Aorta (tissue), 5 donors: ENCODE data around the gene ACSL1. TPM values are rescaled to one million over a fixed set of nuclear protein-coding genes. Genes with fewer than 3 reads are reported as not detected.

ENCODE experiments used
- ATAC-seq: fragments of 200-7000 bp; cut with Tn5 transposase; one replicate; pipeline ENCODE4 v1.9.1; 2022; ENCODE audit warnings: moderate library complexity; ENCODE audit not compliant: low FRiP score
- DNase-seq, 2 donors: peaks; one replicate each; pipeline ENCODE4 v3.0.0-alpha.2; 2020
- H3K27ac ChIP-seq, 2 donors: one replicate each; pipeline ENCODE4 v1.5.1; 2013; ENCODE audit warnings: low read length in 2 of 2, mild to moderate bottlenecking in 2 of 2, moderate library complexity in 2 of 2, control low read depth in 1 of 2, inconsistent platforms in 1 of 2, low read depth in 1 of 2
- H3K27me3 ChIP-seq, 2 donors: one replicate each; pipeline ENCODE4 v1.6.1; 2013; ENCODE audit warnings: control low read depth in 1 of 2, low read length in 1 of 2, mild to moderate bottlenecking in 1 of 2, moderate library complexity in 1 of 2; ENCODE audit not compliant: insufficient read depth in 2 of 2, control insufficient read depth in 1 of 2
- H3K36me3 ChIP-seq, 2 donors: one replicate each; pipeline ENCODE4 v1.6.1; 2013; ENCODE audit warnings: control low read depth in 1 of 2, low read length in 1 of 2, mild to moderate bottlenecking in 1 of 2; ENCODE audit not compliant: insufficient read depth in 2 of 2, control insufficient read depth in 1 of 2
- H3K4me1 ChIP-seq, 2 donors: one replicate each; pipeline ENCODE4 v1.6.1; 2013; ENCODE audit warnings: low read length in 2 of 2, control low read depth in 1 of 2, mild to moderate bottlenecking in 1 of 2, moderate library complexity in 1 of 2; ENCODE audit not compliant: insufficient read depth in 2 of 2, control insufficient read depth in 1 of 2
- H3K4me3 ChIP-seq, 2 donors: one replicate each; pipeline ENCODE4 v1.5.1; 2013; ENCODE audit warnings: low read length in 2 of 2, control low read depth in 1 of 2, mild to moderate bottlenecking in 1 of 2
- H3K9me3 ChIP-seq: one replicate; pipeline ENCODE4 v1.6.1; 2013; ENCODE audit warnings: mild to moderate bottlenecking, low read length; ENCODE audit not compliant: control insufficient read depth
- WGBS, 2 donors: extraction: QIAGEN DNeasy Blood & Tissue Kit; methylation state at CpG; one replicate each; pipeline ENCODE4 v1.1.7; 2013; 5-methylcytosine and 5-hydroxymethylcytosine counted together
- intact Hi-C, 2 donors: fragments of 100-400 bp; cut with DNase I; formaldehyde crosslinking; loops; one replicate each; pipeline versions ENCODE4 v1.14.2 to v1.15.0; 2022
- polyA plus RNA-seq, 2 donors: library from polyadenylated mRNA; stranded (reverse); fragments of 200-250 nt; gene quantifications; one replicate each; pipeline ENCODE4 v1.2.3, GENCODE V29; 2013
- total RNA-seq, 2 donors: library from RNA; stranded (reverse); fragmentation: NEBNext Ultra II Directional; extraction: Animal tissue kit (Norgen Biotek cat#: 25700); gene quantifications; one replicate each; pipeline ENCODE4 v1.2.1, GENCODE V29; 2021
- donor health status: healthy with polysubstance abuse.
- donor health status: Bipolar disorder and iron deficiency.
- donor health status: DM: no; HTN: no; CAD: no.
- donor health status: DM: no; HTN: no; CAD: no.
- donor health status: DM: yes; HTN: yes; CAD: no.

ACSL1 gene
- total and polyA plus RNA-seq, 4 donors, result 20.3 to 97.8 (median 55.5) TPM

GRCh38 chr4:184811526-184812198 is 14.1 kb downstream of the ACSL1 start:
- Histone ChIP-seq H3K4me3 (no peak overlapping the region), H3K36me3 (no peaks in the 10 kb centered on the region), H3K4me1 (peaks cover 0 to 8% of the 10 kb centered on the region in 2 donors), H3K27me3 (no peaks in the 10 kb centered on the region), H3K27ac (no peak overlapping the region), H3K9me3 (no peaks in the 10 kb centered on the region)
- WGBS, 2 donors, result 96 to 97% methylated on average over 8 of the region's 8 CpGs
- DNase-seq, result no peak
- no peak for ATAC-seq
- intact Hi-C loops, result no loop called here

GRCh38 chr4:184810720-184811119 is 15.0 kb downstream of the ACSL1 start:
- intact Hi-C loops, result no loop called here
- ATAC-seq, result no peak
- Histone ChIP-seq H3K27me3 (no peaks in the 10 kb centered on the region), H3K9me3 (no peaks in the 10 kb centered on the region), H3K4me1 (peaks cover 0 to 8% of the 10 kb centered on the region in 2 donors), H3K27ac (no peak overlapping the region), H3K4me3 (no peak overlapping the region), H3K36me3 (no peaks in the 10 kb centered on the region)
- peak in 1 of 2 donors; percentile 63 for DNase-seq
- WGBS, 2 donors, result 89 to 92% methylated on average over 10 of the region's 10 CpGs

- intact Hi-C loops, result no loop called here
- no peak for DNase-seq
- no peak overlapping the region for H3K27ac ChIP-seq
- no peaks in the 10 kb centered on the region for H3K36me3 ChIP-seq
- no peaks in the 10 kb centered on the region for H3K27me3 ChIP-seq
- WGBS, 2 donors, result 12 to 14% methylated on average over 1 of the region's 1 CpG
- peaks cover 0 to 8% of the 10 kb centered on the region in 2 donors for H3K4me1 ChIP-seq
- no peaks in the 10 kb centered on the region for H3K9me3 ChIP-seq
- ATAC-seq, result no peak
- no peak overlapping the region for H3K4me3 ChIP-seq
Measured at GRCh38 chr4:184808713-184809050, 17.1 kb downstream of the ACSL1 start.

- Histone ChIP-seq H3K36me3 (no peaks in the 10 kb centered on the region), H3K4me1 (peaks cover 0 to 8% of the 10 kb centered on the region in 2 donors), H3K27ac (no peak overlapping the region), H3K4me3 (no peak overlapping the region), H3K9me3 (no peaks in the 10 kb centered on the region), H3K27me3 (no peaks in the 10 kb centered on the region)
- intact Hi-C loops, result no loop called here
- WGBS, 2 donors, result 29 to 35% methylated on average over 9 of the region's 9 CpGs
- ATAC-seq (no peak), DNase-seq (no peak)
Measured at GRCh38 chr4:184807797-184808712, 17.7 kb downstream of the ACSL1 start.

DNA sequence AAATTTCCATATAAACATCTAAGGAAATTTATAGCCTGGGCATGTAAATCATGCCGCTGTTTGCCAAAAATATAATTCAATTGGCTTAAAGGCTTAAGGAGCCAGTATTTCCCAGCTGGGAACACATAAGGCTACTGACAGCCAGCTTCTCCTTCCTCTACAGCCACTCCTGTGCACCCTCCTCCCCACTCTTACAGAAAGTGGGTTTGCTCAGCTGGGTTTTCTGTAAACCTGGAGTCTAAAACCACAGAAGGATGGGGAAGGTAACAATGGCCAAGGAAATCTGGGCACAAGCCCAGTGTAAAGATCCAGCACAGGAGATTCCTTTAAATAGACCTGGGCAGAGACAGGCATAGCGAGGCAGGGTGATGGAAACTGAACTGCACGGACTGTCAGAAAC is 18.5 kb downstream of the ACSL1 start:
- Histone ChIP-seq H3K4me1 (peaks cover 2 to 8% of the 10 kb centered on the region in 2 donors), H3K27me3 (no peaks in the 10 kb centered on the region), H3K9me3 (no peaks in the 10 kb centered on the region), H3K27ac (no peak overlapping the region), H3K36me3 (no peaks in the 10 kb centered on the region), H3K4me3 (no peak overlapping the region)
- 41 to 43% methylated on average over 3 of the region's 3 CpGs for WGBS, 2 donors
- ATAC-seq, result no peak
- intact Hi-C loops, result no loop called here
- DNase-seq, result no peak

GRCh38 chr4:184806711-184807110 is 19.1 kb downstream of the ACSL1 start:
- intact Hi-C loops, result no loop called here
- ATAC-seq (no peak), DNase-seq (no peak)
- peaks cover 4 to 8% of the 10 kb centered on the region in 2 donors for H3K4me1 ChIP-seq
- no peak overlapping the region for H3K27ac ChIP-seq
- H3K4me3 ChIP-seq, result no peak overlapping the region
- no peaks in the 10 kb centered on the region for H3K27me3 ChIP-seq
- no peaks in the 10 kb centered on the region for H3K9me3 ChIP-seq
- 97% methylated on average over 1 of the region's 1 CpG for WGBS, 2 donors
- no peaks in the 10 kb centered on the region for H3K36me3 ChIP-seq

DNA sequence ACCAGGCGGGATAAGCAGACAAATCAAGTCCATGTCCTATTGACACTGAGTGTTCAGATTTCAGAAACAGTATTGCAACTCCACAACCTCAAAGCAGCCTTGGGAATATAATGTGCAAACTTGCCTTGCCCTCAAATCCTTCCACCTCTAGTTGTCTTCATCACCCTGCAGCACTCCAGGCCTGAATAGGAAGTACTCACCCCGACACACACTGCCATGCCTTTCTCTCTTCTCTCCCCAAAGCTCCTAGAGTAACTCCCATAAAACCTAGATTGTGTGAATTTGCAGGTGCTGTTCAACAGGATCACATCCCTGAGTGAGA is 19.6 kb downstream of the ACSL1 start:
- no peak overlapping the region for H3K4me3 ChIP-seq
- no peaks in the 10 kb centered on the region for H3K27me3 ChIP-seq
- 96 to 98% methylated on average over 2 of the region's 2 CpGs for WGBS, 2 donors
- DNase-seq, result no peak
- intact Hi-C loops, result no loop called here
- no peak for ATAC-seq
- no peaks in the 10 kb centered on the region for H3K36me3 ChIP-seq
- no peaks in the 10 kb centered on the region for H3K9me3 ChIP-seq
- peaks cover 4 to 8% of the 10 kb centered on the region in 2 donors for H3K4me1 ChIP-seq
- no peak overlapping the region for H3K27ac ChIP-seq

DNA sequence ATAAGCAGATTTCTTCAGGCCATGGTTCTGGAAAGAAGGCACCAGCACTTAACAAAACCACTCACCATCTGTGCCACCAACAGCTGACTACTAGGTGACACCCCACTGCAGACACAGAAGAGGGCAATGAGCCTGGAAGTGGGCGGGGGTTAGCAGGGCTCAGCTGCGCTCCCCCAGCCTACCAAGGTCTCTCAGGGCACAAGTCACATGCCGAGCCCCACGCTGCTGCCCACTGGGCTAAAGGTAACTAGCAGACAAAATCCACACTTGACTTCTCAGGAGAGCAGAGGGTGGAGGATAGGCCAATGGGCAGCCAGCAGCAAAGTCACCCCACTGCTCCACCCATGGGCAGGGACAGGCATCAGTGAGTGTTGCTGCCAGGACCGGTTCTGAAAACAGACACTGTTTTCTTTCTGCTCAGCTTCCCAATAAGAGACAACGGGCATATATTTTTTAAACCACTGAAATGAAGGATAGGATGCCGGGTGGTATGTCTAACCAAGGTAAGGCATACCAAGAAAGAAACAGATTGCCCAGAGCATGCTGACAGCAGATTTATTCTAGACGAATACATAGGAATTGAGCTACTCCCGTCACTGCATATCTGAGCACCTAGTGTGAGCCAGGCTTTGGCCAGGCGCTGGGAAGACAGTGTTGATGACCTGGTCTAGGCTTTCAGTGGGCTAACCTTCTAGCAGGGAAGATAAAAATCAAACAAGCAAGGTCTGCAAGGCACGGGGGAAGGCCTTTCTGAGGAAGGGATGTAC is 20.1 kb downstream of the ACSL1 start:
- peaks cover 4 to 8% of the 10 kb centered on the region in 2 donors for H3K4me1 ChIP-seq
- peak; percentile 54 for ATAC-seq
- no peak for DNase-seq
- no peak overlapping the region for H3K4me3 ChIP-seq
- no peak overlapping the region for H3K27ac ChIP-seq
- H3K36me3 ChIP-seq, result no peaks in the 10 kb centered on the region
- 85 to 87% methylated on average over 11 of the region's 11 CpGs for whole genome bisulfite sequencing, 2 donors
- intact Hi-C loops, result no loop called here
- no peaks in the 10 kb centered on the region for H3K27me3 ChIP-seq
- no peaks in the 10 kb centered on the region for H3K9me3 ChIP-seq
